GM23338 (cell line): Measurements from ENCODE around the gene ASGR1. TPM values are rescaled to one million over a fixed set of nuclear protein-coding genes. Genes with fewer than 3 reads are reported as not detected.

Experiments
- ATAC-seq: fragments of 200-7000 bp; cut with Tn5 transposase; 3 replicates; pipeline ENCODE4 v1.9.1; 2020
- DNase-seq: peaks from one replicate; pipeline ENCODE4 v3.0.0-alpha.2; 2015; ENCODE audit warnings: low spot score
- H2AFZ ChIP-seq: fragments of 200-600 bp; sonication (generic); 2 replicates; pipeline ENCODE4 v1.8.0; 2016; ENCODE audit warnings: antibody characterized with exemption, mild to moderate bottlenecking, moderate library complexity
- H3F3A ChIP-seq: fragments of 200-600 bp; sonication (generic); replicated peaks from 2 replicates; pipeline ENCODE4 v1.8.0; 2017; ENCODE audit warnings: antibody characterized with exemption, mixed run types, low read depth
- H3K27ac ChIP-seq: fragments of 200-600 bp; sonication (generic); 2 replicates; pipeline ENCODE4 v1.6.1; 2016; ENCODE audit warnings: low read depth
- H3K27me3 ChIP-seq: fragments of 200-600 bp; sonication (generic); 2 replicates; pipeline ENCODE4 v1.8.0; 2016; ENCODE audit warnings: mild to moderate bottlenecking, mixed run types, moderate library complexity; ENCODE audit not compliant: insufficient read depth
- H3K36me3 ChIP-seq: fragments of 200-600 bp; sonication (generic); 2 replicates; pipeline ENCODE4 v1.8.0; 2016; ENCODE audit warnings: mild to moderate bottlenecking; ENCODE audit not compliant: insufficient read depth
- H3K4me1 ChIP-seq: fragments of 200-600 bp; sonication (generic); 2 replicates; pipeline ENCODE4 v1.8.0; 2016; ENCODE audit warnings: mild to moderate bottlenecking, moderate library complexity; ENCODE audit not compliant: insufficient read depth
- H3K4me2 ChIP-seq: fragments of 200-600 bp; sonication (generic); 2 replicates; pipeline ENCODE4 v1.7.1; 2017; ENCODE audit warnings: mixed run types
- H3K4me3 ChIP-seq: fragments of 200-600 bp; sonication (generic); 2 replicates; pipeline ENCODE4 v1.6.1; 2016; ENCODE audit warnings: mixed run types
- H3K79me2 ChIP-seq: fragments of 200-600 bp; sonication (generic); replicated peaks from 2 replicates; pipeline ENCODE4 v1.8.0; 2017; ENCODE audit warnings: mild to moderate bottlenecking; ENCODE audit not compliant: insufficient read depth
- H3K9me2 ChIP-seq: fragments of 200-600 bp; sonication (generic); 2 replicates; pipeline ENCODE4 v1.8.0; 2017; ENCODE audit not compliant: insufficient read depth
- H4K20me1 ChIP-seq: fragments of 200-600 bp; sonication (generic); replicated peaks from 2 replicates; pipeline ENCODE4 v1.8.0; 2017; ENCODE audit warnings: mild to moderate bottlenecking; ENCODE audit not compliant: insufficient read depth
- H3K27ac Mint-ChIP-seq: 2 replicates; pipeline ENCODE4 v1.8.0; 2020; ENCODE audit warnings: inconsistent platforms, mild to moderate bottlenecking, moderate library complexity, mixed read lengths
- H3K27me3 Mint-ChIP-seq: 3 replicates; pipeline ENCODE4 v1.8.0; 2022; ENCODE audit warnings: low read depth, mild to moderate bottlenecking, moderate library complexity, mixed read lengths, inconsistent platforms; ENCODE audit not compliant: insufficient read depth, poor library complexity
- H3K36me3 Mint-ChIP-seq: 3 replicates; pipeline ENCODE4 v1.8.0; 2021; ENCODE audit warnings: low read depth, mild to moderate bottlenecking, inconsistent platforms, moderate library complexity, mixed read lengths
- H3K4me1 Mint-ChIP-seq: 3 replicates; pipeline ENCODE4 v1.8.0; 2020; ENCODE audit warnings: mild to moderate bottlenecking, inconsistent platforms, mixed read lengths
- H3K4me3 Mint-ChIP-seq: 3 replicates; pipeline ENCODE4 v1.8.0; 2021; ENCODE audit warnings: moderate library complexity, mild to moderate bottlenecking, inconsistent platforms, mixed read lengths
- H3K9me3 Mint-ChIP-seq: 3 replicates; pipeline ENCODE4 v1.8.0; 2020; ENCODE audit warnings: moderate library complexity, mild to moderate bottlenecking, inconsistent platforms, mixed read lengths
- CREB1 ChIP-seq: fragments of 250-450 bp; sonication (Bioruptor Pico); IDR thresholded peaks from 2 replicates; pipeline ENCODE4 v1.5.0; 2020; ENCODE audit warnings: low read depth, mild to moderate bottlenecking, moderate library complexity
- EZH2 ChIP-seq: fragments of 200-600 bp; sonication (generic); IDR thresholded peaks from one replicate; pipeline ENCODE4 v1.8.0; 2017; ENCODE audit warnings: antibody characterized with exemption, mild to moderate bottlenecking, low read depth; ENCODE audit not compliant: unreplicated experiment
- EZH2phosphoT487 ChIP-seq: fragments of 200-600 bp; sonication (generic); IDR thresholded peaks from one replicate; pipeline ENCODE4 v1.8.1; 2018; ENCODE audit warnings: antibody characterized with exemption; ENCODE audit not compliant: unreplicated experiment
- JUNB ChIP-seq: IDR thresholded peaks from one replicate; pipeline ENCODE4 v1.6.1; 2016; ENCODE audit warnings: antibody characterized with exemption; ENCODE audit not compliant: unreplicated experiment
- NANOG ChIP-seq: IDR thresholded peaks from 2 replicates; pipeline ENCODE4 v1.6.1; 2016; ENCODE audit warnings: antibody characterized with exemption, borderline replicate concordance
- POLR2AphosphoS5 ChIP-seq: IDR thresholded peaks from 2 replicates; pipeline ENCODE4 v1.6.1; 2016; ENCODE audit warnings: antibody characterized with exemption, low read depth
- REST ChIP-seq: IDR thresholded peaks from one replicate; pipeline ENCODE4 v1.6.1; 2018; ENCODE audit warnings: antibody characterized with exemption; ENCODE audit not compliant: unreplicated experiment
- STAT1 ChIP-seq: IDR thresholded peaks from one replicate; pipeline ENCODE4 v1.6.1; 2016; ENCODE audit warnings: antibody characterized with exemption; ENCODE audit not compliant: unreplicated experiment
- ZNF114 ChIP-seq: fragments of 250-450 bp; sonication (Bioruptor Pico); IDR thresholded peaks from 2 replicates; pipeline ENCODE4 v1.5.0; 2020; ENCODE audit warnings: mild to moderate bottlenecking, moderate library complexity
- ZNF331 ChIP-seq: fragments of 250-450 bp; sonication (Bioruptor Pico); IDR thresholded peaks from 2 replicates; pipeline ENCODE4 v1.5.0; 2020; ENCODE audit warnings: low read depth, mild to moderate bottlenecking, moderate library complexity
- polyA plus RNA-seq: library from polyadenylated mRNA; unstranded; fragments of >200 nt; fragmentation: Nextera tagmentation; extraction: Ambion mirVana; gene quantifications from 2 replicates; pipeline ENCODE4 v1.2.1, GENCODE V29; 2016
- total RNA-seq: library from RNA; depleted of rRNA; stranded (reverse); fragments of >200 nt; shearing (Covaris generic); gene quantifications from 2 replicates; pipeline ENCODE4 v1.2.3, GENCODE V29; 2014
- TF ChIP-seq, protein P1 (sequence below): IDR thresholded peaks from 2 replicates; pipeline ENCODE4 v1.6.1; 2016; ENCODE audit warnings: antibody characterized with exemption
- TF ChIP-seq, protein P2 (sequence below): fragments of 250-450 bp; sonication (Bioruptor Pico); IDR thresholded peaks from 2 replicates; pipeline ENCODE4 v1.5.0; 2020; ENCODE audit warnings: mild to moderate bottlenecking, moderate library complexity
- TF ChIP-seq, protein P3 (sequence below), 2 experiments: fragments of 200-600 bp in 1 of 2; sonication (generic) in 1 of 2; conservative IDR thresholded peaks; 2 replicates each; pipeline versions ENCODE4 v1.5.1 to v1.6.1; 2016 to 2017; ENCODE audit warnings: antibody characterized with exemption in 2 of 2, low read depth in 2 of 2, mild to moderate bottlenecking in 2 of 2, moderate library complexity in 1 of 2

ASGR1 gene
- total and polyA plus RNA-seq, 2 experiments from 2014 or later, result 8.3 to 9.0 TPM

GRCh38 chr17:7123844-7124243 is 55.3 kb downstream of the ASGR1 start:
- Mint-ChIP-seq H3K4me3 (no peak overlapping the region), H3K4me1 (peaks cover 7% of the 10 kb centered on the region), H3K9me3 (no peaks in the 10 kb centered on the region), H3K36me3 (no peaks in the 10 kb centered on the region), H3K27me3 (peaks cover 10% of the 10 kb centered on the region), H3K27ac (no peak overlapping the region)
- ATAC-seq (no peak), DNase-seq (no peak)
- Histone ChIP-seq H3F3A (no peaks in the 10 kb centered on the region), H3K4me1 (peaks cover 16% of the 10 kb centered on the region; the same call in 1 of the 2 replicates), H3K27ac (no peak overlapping the region), H2AFZ (no peak overlapping the region), H3K4me2 (no peak overlapping the region), H3K79me2 (no peaks in the 10 kb centered on the region), H3K36me3 (no peaks in the 10 kb centered on the region), H3K27me3 (no peaks in the 10 kb centered on the region), H3K4me3 (no peak overlapping the region), H3K9me2 (no peaks in the 10 kb centered on the region), H4K20me1 (no peaks in the 10 kb centered on the region)
- TF ChIP-seq EZH2phosphoT487, result no peak
- TF ChIP-seq CREB1, result no peak
- TF ChIP-seq JUNB, result no peak
- TF ChIP-seq REST, result no peak
- TF ChIP-seq, protein P1, sequence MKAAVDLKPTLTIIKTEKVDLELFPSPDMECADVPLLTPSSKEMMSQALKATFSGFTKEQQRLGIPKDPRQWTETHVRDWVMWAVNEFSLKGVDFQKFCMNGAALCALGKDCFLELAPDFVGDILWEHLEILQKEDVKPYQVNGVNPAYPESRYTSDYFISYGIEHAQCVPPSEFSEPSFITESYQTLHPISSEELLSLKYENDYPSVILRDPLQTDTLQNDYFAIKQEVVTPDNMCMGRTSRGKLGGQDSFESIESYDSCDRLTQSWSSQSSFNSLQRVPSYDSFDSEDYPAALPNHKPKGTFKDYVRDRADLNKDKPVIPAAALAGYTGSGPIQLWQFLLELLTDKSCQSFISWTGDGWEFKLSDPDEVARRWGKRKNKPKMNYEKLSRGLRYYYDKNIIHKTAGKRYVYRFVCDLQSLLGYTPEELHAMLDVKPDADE, result no peak
- no peak for TF ChIP-seq STAT1
- TF ChIP-seq, protein P2, sequence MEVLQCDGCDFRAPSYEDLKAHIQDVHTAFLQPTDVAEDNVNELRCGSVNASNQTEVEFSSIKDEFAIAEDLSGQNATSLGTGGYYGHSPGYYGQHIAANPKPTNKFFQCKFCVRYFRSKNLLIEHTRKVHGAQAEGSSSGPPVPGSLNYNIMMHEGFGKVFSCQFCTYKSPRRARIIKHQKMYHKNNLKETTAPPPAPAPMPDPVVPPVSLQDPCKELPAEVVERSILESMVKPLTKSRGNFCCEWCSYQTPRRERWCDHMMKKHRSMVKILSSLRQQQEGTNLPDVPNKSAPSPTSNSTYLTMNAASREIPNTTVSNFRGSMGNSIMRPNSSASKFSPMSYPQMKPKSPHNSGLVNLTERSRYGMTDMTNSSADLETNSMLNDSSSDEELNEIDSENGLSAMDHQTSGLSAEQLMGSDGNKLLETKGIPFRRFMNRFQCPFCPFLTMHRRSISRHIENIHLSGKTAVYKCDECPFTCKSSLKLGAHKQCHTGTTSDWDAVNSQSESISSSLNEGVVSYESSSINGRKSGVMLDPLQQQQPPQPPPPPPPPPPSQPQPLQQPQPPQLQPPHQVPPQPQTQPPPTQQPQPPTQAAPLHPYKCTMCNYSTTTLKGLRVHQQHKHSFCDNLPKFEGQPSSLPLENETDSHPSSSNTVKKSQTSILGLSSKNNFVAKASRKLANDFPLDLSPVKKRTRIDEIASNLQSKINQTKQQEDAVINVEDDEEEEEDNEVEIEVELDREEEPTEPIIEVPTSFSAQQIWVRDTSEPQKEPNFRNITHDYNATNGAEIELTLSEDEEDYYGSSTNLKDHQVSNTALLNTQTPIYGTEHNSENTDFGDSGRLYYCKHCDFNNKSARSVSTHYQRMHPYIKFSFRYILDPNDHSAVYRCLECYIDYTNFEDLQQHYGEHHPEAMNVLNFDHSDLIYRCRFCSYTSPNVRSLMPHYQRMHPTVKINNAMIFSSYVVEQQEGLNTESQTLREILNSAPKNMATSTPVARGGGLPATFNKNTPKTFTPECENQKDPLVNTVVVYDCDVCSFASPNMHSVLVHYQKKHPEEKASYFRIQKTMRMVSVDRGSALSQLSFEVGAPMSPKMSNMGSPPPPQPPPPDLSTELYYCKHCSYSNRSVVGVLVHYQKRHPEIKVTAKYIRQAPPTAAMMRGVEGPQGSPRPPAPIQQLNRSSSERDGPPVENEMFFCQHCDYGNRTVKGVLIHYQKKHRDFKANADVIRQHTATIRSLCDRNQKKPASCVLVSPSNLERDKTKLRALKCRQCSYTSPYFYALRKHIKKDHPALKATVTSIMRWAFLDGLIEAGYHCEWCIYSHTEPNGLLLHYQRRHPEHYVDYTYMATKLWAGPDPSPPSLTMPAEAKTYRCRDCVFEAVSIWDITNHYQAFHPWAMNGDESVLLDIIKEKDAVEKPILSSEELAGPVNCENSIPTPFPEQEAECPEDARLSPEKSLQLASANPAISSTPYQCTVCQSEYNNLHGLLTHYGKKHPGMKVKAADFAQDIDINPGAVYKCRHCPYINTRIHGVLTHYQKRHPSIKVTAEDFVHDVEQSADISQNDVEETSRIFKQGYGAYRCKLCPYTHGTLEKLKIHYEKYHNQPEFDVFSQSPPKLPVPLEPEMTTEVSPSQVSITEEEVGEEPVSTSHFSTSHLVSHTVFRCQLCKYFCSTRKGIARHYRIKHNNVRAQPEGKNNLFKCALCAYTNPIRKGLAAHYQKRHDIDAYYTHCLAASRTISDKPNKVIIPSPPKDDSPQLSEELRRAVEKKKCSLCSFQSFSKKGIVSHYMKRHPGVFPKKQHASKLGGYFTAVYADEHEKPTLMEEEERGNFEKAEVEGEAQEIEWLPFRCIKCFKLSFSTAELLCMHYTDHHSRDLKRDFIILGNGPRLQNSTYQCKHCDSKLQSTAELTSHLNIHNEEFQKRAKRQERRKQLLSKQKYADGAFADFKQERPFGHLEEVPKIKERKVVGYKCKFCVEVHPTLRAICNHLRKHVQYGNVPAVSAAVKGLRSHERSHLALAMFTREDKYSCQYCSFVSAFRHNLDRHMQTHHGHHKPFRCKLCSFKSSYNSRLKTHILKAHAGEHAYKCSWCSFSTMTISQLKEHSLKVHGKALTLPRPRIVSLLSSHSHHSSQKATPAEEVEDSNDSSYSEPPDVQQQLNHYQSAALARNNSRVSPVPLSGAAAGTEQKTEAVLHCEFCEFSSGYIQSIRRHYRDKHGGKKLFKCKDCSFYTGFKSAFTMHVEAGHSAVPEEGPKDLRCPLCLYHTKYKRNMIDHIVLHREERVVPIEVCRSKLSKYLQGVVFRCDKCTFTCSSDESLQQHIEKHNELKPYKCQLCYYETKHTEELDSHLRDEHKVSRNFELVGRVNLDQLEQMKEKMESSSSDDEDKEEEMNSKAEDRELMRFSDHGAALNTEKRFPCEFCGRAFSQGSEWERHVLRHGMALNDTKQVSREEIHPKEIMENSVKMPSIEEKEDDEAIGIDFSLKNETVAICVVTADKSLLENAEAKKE, result no peak
- TF ChIP-seq ZNF114 (CRISPR knock-in tag), result no peak
- no peak for TF ChIP-seq EZH2
- no peak for TF ChIP-seq POLR2AphosphoS5
- TF ChIP-seq ZNF331 (CRISPR knock-in tag), result no peak
- TF ChIP-seq, protein P3, sequence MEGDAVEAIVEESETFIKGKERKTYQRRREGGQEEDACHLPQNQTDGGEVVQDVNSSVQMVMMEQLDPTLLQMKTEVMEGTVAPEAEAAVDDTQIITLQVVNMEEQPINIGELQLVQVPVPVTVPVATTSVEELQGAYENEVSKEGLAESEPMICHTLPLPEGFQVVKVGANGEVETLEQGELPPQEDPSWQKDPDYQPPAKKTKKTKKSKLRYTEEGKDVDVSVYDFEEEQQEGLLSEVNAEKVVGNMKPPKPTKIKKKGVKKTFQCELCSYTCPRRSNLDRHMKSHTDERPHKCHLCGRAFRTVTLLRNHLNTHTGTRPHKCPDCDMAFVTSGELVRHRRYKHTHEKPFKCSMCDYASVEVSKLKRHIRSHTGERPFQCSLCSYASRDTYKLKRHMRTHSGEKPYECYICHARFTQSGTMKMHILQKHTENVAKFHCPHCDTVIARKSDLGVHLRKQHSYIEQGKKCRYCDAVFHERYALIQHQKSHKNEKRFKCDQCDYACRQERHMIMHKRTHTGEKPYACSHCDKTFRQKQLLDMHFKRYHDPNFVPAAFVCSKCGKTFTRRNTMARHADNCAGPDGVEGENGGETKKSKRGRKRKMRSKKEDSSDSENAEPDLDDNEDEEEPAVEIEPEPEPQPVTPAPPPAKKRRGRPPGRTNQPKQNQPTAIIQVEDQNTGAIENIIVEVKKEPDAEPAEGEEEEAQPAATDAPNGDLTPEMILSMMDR (conservative IDR thresholded peaks at IDR 0.05; ENCODE audit: low read depth in 2 of 2), result no peak
- no peak for TF ChIP-seq NANOG
